Endothelial cell of umbilical vein (primary cell): ENCODE data around the gene ADCY5. TPM values are rescaled to one million over a fixed set of nuclear protein-coding genes. Genes with fewer than 3 reads are reported as not detected.

Source experiments
- BruUV-seq: library from RNA; stranded (reverse); fragments of 400-500 nt; replicated peaks from 2 replicates; lab custom pipeline; 2021; lab: Mats Ljungman, UMichigan
- CTCF ChIA-PET: fragments of 300-600, 350-600 bp; sonication (Branson Sonifier 250); formaldehyde crosslinking; loops from one replicate; lab custom pipeline; 2021; ENCODE audit warnings: antibody characterized with exemption, inconsistent platforms; lab: Charles Lee
- POLR2A ChIA-PET: fragments of 300-600, 350-600 bp; sonication (Branson Sonifier 250); formaldehyde crosslinking; loops from one replicate; lab custom pipeline; 2021; ENCODE audit warnings: antibody characterized with exemption, inconsistent platforms; lab: Charles Lee
- DNase-seq: peaks from one replicate; pipeline ENCODE4 v3.0.0-alpha.2; 2011; ENCODE audit warnings: low read depth, low spot score
- FAIRE-seq: peaks from 2 replicates; lab custom pipeline; 2011; peaks lifted over from hg19 to GRCh38; lab: Jason Lieb, UNC
- H2AFZ ChIP-seq: 2 replicates; pipeline ENCODE4 v1.6.0; 2012; ENCODE audit warnings: low read depth, low read length, control low read depth, inconsistent platforms
- H3K27ac ChIP-seq: 2 replicates; pipeline ENCODE4 v1.5.1; 2011; ENCODE audit warnings: low read depth, mild to moderate bottlenecking, control low read depth, low read length, moderate library complexity; ENCODE audit not compliant: insufficient read depth
- H3K27me3 ChIP-seq, 2 experiments: 2 replicates each; pipeline versions ENCODE4 v1.6.0 to v1.6.1; 2011; ENCODE audit warnings: low read length in 2 of 2, mixed read lengths in 1 of 2; ENCODE audit not compliant: control insufficient read depth in 2 of 2, insufficient read depth in 2 of 2
- H3K36me3 ChIP-seq, 2 experiments: 2 replicates in 1 of 2; 3 replicates in 1 of 2; pipeline ENCODE4 v1.5.1; 2011; ENCODE audit warnings: low read length in 2 of 2, mild to moderate bottlenecking in 1 of 2, moderate library complexity in 1 of 2; ENCODE audit not compliant: control insufficient read depth in 2 of 2, insufficient read depth in 2 of 2; ENCODE audit errors: extremely low read depth in 1 of 2
- H3K4me1 ChIP-seq: 3 replicates; pipeline ENCODE4 v1.5.1; 2011; ENCODE audit warnings: mild to moderate bottlenecking, low read length; ENCODE audit not compliant: control insufficient read depth, insufficient read depth; ENCODE audit errors: extremely low read depth
- H3K4me2 ChIP-seq: 2 replicates; pipeline ENCODE4 v1.6.1; 2011; ENCODE audit warnings: low read length, control low read depth, mixed read lengths; ENCODE audit not compliant: insufficient read depth
- H3K4me3 ChIP-seq, 3 experiments: fragments of 200-600 bp in 1 of 3; sonication (generic), shearing (Covaris generic) in 1 of 3; replicated peaks in 1 of 3; 2 replicates each; pipeline ENCODE4 v1.5.1; 2011 to 2016; ENCODE audit warnings: control low read depth in 3 of 3, low read length in 3 of 3, mild to moderate bottlenecking in 2 of 3, inconsistent platforms in 1 of 3, low read depth in 1 of 3, moderate library complexity in 1 of 3; ENCODE audit not compliant: insufficient read depth in 1 of 3
- H3K79me2 ChIP-seq: 2 replicates; pipeline ENCODE4 v1.6.0; 2012; ENCODE audit warnings: low read length, inconsistent platforms; ENCODE audit not compliant: control insufficient read depth, insufficient read depth
- H3K9ac ChIP-seq: replicated peaks from 2 replicates; pipeline ENCODE3; 2011; ENCODE audit warnings: low read length, control low read depth; ENCODE audit not compliant: insufficient read depth; ENCODE audit errors: extremely low read depth
- H3K9me1 ChIP-seq: replicated peaks from 3 replicates; pipeline ENCODE4 v1.6.0; 2011; ENCODE audit warnings: mild to moderate bottlenecking, low read length; ENCODE audit not compliant: control insufficient read depth, insufficient read depth; ENCODE audit errors: extremely low read depth
- H3K9me3 ChIP-seq: replicated peaks from 2 replicates; pipeline ENCODE4 v1.5.1; 2012; ENCODE audit warnings: low read length, inconsistent platforms; ENCODE audit not compliant: control insufficient read depth, insufficient read depth
- H4K20me1 ChIP-seq: replicated peaks from 2 replicates; pipeline ENCODE3; 2011; ENCODE audit warnings: mild to moderate bottlenecking, low read length; ENCODE audit not compliant: control insufficient read depth, insufficient read depth; ENCODE audit errors: extremely low read depth
- EZH2 ChIP-seq: IDR thresholded peaks from 2 replicates; pipeline ENCODE4 v1.6.1; 2012; ENCODE audit warnings: borderline replicate concordance, low read depth, mild to moderate bottlenecking, moderate library complexity, low read length, inconsistent platforms; ENCODE audit not compliant: severe bottlenecking
- FOS ChIP-seq: IDR thresholded peaks from 2 replicates; pipeline ENCODE4 v1.6.1; 2011; ENCODE audit warnings: mild to moderate bottlenecking, low read length, moderate library complexity, borderline replicate concordance; ENCODE audit not compliant: insufficient read depth
- GATA2 ChIP-seq: IDR thresholded peaks from 2 replicates; pipeline ENCODE4 v1.7.0; 2011; ENCODE audit warnings: low read depth, mild to moderate bottlenecking, moderate library complexity, mixed read lengths, low read length; ENCODE audit not compliant: insufficient read length, insufficient read depth
- JUN ChIP-seq: IDR thresholded peaks from 2 replicates; pipeline ENCODE4 v1.6.1; 2011; ENCODE audit warnings: borderline replicate concordance, low read depth; ENCODE audit not compliant: insufficient read length, insufficient read depth
- MYC ChIP-seq: IDR thresholded peaks from one replicate; pipeline ENCODE4 v1.6.1; 2011; ENCODE audit warnings: mild to moderate bottlenecking, low read depth, low read length
- POLR2A ChIP-seq: IDR thresholded peaks from 2 replicates; pipeline ENCODE4 v1.6.1; 2012; ENCODE audit warnings: low read depth, mild to moderate bottlenecking, control low read depth, low read length
- POLR2AphosphoS5 ChIP-seq: IDR thresholded peaks from 2 replicates; pipeline ENCODE4 v1.6.1; 2012; ENCODE audit warnings: low read depth, mild to moderate bottlenecking, control low read depth, low read length, moderate library complexity; ENCODE audit not compliant: insufficient read depth
- dilution Hi-C: fragments of 300-500 bp; cut with MboI; formaldehyde crosslinking; loops from one replicate; pipeline ENCODE4 v1.15.0; 2019; ENCODE audit warnings: low sequenced_read_pairs; ENCODE audit not compliant: extremely low pct_ligation_motif_present
- intact Hi-C: fragments of 100-400 bp; cut with micrococcal nuclease; formaldehyde crosslinking; loops from one replicate; pipeline ENCODE4 v1.10.0; 2022
- polyA plus RNA-seq, 4 experiments: library from polyadenylated mRNA; depleted of rRNA in 3 of 4; stranded (reverse) in 3 of 4; unstranded in 1 of 4; fragments of >200 nt; gene quantifications; 2 replicates each; pipeline versions ENCODE4 v1.2.1 to v1.2.3, GENCODE V29; 2011 to 2012; ENCODE audit warnings: missing spikeins in 1 of 4
- total RNA-seq: library from RNA; stranded (reverse); gene quantifications from 2 replicates; pipeline ENCODE4 v1.2.3, GENCODE V29; 2021
- TF ChIP-seq, protein P1 (sequence below), 2 donors: IDR thresholded peaks; 1 replicate in 1 of 2; 2 replicates in 1 of 2; pipeline ENCODE4 v1.5.1; 2011; ENCODE audit warnings: low read length in 2 of 2, mild to moderate bottlenecking in 2 of 2, moderate library complexity in 2 of 2, control low read depth in 1 of 2, inconsistent platforms in 1 of 2, low read depth in 1 of 2; ENCODE audit not compliant: insufficient read depth in 1 of 2; ENCODE audit errors: extremely low read depth in 1 of 2
- TF ChIP-seq, protein P2 (sequence below): IDR thresholded peaks from 2 replicates; pipeline ENCODE4 v1.6.1; 2011; ENCODE audit not compliant: insufficient read depth, insufficient read length

Gene ADCY5
- total and polyA plus RNA-seq, 2 donors (not counting 3 experiments of a cell fraction or from before 2014, with no cell fraction given) = 0.01 TPM; not detected in 1

DNA sequence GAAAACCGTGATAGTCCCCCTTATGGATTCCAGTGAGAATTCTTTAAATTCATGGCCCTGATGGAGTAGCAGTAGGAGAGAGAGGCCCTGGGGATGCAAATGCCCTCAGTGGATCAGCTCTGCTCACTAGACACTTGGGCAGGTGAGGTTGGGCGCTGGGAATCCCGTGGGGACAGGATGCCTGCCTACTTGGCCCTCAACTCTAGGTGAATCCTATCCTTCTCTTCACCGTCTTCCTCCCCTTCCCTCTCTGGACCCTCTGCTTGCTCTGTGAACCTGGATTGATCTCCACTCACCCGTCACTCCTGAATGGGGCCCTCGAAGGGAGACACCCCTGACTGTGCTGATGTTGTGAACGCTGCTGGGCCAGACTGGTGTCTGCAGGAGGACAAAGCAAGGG lies 169.8 kb downstream of the ADCY5 start:
- Histone ChIP-seq H3K9me3 (no peaks in the 10 kb centered on the region), H4K20me1 (no peaks in the 10 kb centered on the region), H3K27me3 (no peaks in the 10 kb centered on the region), H2AFZ (no peak overlapping the region), H3K9ac (no peak overlapping the region), H3K4me2 (no peak overlapping the region), H3K27ac (no peak overlapping the region), H3K4me3 (no peak overlapping the region), H3K4me1 (no peaks in the 10 kb centered on the region), H3K9me1 (no peaks in the 10 kb centered on the region), H3K36me3 (no peaks in the 10 kb centered on the region), H3K79me2 (no peaks in the 10 kb centered on the region)
- TF ChIP-seq MYC (no peak), FOS (no peak), GATA2 (no peak), EZH2 (no peak), POLR2A (no peak), JUN (no peak), POLR2AphosphoS5 (no peak)
- TF ChIP-seq, protein P1, sequence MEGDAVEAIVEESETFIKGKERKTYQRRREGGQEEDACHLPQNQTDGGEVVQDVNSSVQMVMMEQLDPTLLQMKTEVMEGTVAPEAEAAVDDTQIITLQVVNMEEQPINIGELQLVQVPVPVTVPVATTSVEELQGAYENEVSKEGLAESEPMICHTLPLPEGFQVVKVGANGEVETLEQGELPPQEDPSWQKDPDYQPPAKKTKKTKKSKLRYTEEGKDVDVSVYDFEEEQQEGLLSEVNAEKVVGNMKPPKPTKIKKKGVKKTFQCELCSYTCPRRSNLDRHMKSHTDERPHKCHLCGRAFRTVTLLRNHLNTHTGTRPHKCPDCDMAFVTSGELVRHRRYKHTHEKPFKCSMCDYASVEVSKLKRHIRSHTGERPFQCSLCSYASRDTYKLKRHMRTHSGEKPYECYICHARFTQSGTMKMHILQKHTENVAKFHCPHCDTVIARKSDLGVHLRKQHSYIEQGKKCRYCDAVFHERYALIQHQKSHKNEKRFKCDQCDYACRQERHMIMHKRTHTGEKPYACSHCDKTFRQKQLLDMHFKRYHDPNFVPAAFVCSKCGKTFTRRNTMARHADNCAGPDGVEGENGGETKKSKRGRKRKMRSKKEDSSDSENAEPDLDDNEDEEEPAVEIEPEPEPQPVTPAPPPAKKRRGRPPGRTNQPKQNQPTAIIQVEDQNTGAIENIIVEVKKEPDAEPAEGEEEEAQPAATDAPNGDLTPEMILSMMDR (IDR thresholded peaks at IDR 0.05; ENCODE audit: extremely low read depth in 1 of 2, insufficient read depth in 1 of 2, low read depth in 1 of 2, low read length in 2 of 2) = no peak
- TF ChIP-seq, protein P2, sequence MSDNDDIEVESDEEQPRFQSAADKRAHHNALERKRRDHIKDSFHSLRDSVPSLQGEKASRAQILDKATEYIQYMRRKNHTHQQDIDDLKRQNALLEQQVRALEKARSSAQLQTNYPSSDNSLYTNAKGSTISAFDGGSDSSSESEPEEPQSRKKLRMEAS = no peak
- DNase-seq (no peak), FAIRE-seq (no peak)
- CTCF ChIA-PET = no interaction called here
- dilution Hi-C loops (no loop called here), intact Hi-C loops (no loop called here)
- BruUV-seq = no TSS peak
- POLR2A ChIA-PET = no interaction called here
